Breast epithelium (tissue), 3 donors: Measurements from ENCODE around the gene MBOAT7.

ENCODE experiments used
- CTCF ChIP-seq, 3 donors: fragments of 450-650 bp; IDR thresholded peaks; one replicate each; pipeline ENCODE4 v1.5.1; 2016 to 2017; ENCODE audit warnings: antibody characterized with exemption in 3 of 3, mild to moderate bottlenecking in 3 of 3, moderate library complexity in 3 of 3
- POLR2A ChIP-seq: fragments of 450-650 bp; IDR thresholded peaks from one replicate; pipeline ENCODE4 v1.6.1; 2016; ENCODE audit warnings: antibody characterized with exemption, mild to moderate bottlenecking, moderate library complexity
- POLR2AphosphoS5 ChIP-seq, 3 donors: sonication (generic); formaldehyde crosslinking; IDR thresholded peaks; one replicate each; pipeline ENCODE4 v1.6.1; 2017; ENCODE audit warnings: antibody characterized with exemption in 3 of 3

- TF ChIP-seq CTCF (IDR thresholded peaks at IDR 0.05) (peak in 1 of 3 donors; percentile 15), POLR2A (no peak), POLR2AphosphoS5 (IDR thresholded peaks at IDR 0.05) (peak; percentile 33 to 59 (median 44))
Observed at GRCh38 chr19:54189145-54189734, at the start of gene MBOAT7.
